GM12801 (cell line): Measurements from ENCODE around the gene ROBO1.

Source experiments
- TF ChIP-seq, protein P1 (sequence below): IDR thresholded peaks from one replicate; pipeline ENCODE4 v1.5.1; 2011; ENCODE audit warnings: control low read depth; ENCODE audit not compliant: insufficient read length; ENCODE audit errors: extremely low read depth

Gene ROBO1

DNA sequence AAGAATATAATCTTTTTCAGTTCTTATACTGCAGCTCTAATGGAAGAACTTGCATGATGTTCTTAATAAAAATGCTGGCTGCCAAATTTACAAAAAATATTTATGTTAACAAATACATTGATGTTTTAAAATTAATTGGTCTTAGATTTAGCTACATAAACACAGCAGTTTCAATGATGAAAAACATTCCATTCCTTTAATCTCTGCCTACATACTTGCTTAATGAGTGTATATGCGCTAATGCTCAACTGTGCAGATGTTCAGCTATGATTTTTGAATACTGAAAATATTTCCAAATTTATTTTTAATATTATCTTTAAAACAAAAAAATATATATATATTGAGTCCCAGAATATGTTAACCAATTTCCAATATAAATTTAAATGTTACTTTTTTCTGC is 867.4 kb downstream of the ROBO1 start:
- TF ChIP-seq, protein P1, sequence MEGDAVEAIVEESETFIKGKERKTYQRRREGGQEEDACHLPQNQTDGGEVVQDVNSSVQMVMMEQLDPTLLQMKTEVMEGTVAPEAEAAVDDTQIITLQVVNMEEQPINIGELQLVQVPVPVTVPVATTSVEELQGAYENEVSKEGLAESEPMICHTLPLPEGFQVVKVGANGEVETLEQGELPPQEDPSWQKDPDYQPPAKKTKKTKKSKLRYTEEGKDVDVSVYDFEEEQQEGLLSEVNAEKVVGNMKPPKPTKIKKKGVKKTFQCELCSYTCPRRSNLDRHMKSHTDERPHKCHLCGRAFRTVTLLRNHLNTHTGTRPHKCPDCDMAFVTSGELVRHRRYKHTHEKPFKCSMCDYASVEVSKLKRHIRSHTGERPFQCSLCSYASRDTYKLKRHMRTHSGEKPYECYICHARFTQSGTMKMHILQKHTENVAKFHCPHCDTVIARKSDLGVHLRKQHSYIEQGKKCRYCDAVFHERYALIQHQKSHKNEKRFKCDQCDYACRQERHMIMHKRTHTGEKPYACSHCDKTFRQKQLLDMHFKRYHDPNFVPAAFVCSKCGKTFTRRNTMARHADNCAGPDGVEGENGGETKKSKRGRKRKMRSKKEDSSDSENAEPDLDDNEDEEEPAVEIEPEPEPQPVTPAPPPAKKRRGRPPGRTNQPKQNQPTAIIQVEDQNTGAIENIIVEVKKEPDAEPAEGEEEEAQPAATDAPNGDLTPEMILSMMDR = no peak

GRCh38 chr3:78895528-78895927 is 872.3 kb downstream of the ROBO1 start:
- TF ChIP-seq, protein P1 = no peak

GRCh38 chr3:78894787-78895186 is 873.0 kb downstream of the ROBO1 start:
- TF ChIP-seq, protein P1 = no peak

DNA sequence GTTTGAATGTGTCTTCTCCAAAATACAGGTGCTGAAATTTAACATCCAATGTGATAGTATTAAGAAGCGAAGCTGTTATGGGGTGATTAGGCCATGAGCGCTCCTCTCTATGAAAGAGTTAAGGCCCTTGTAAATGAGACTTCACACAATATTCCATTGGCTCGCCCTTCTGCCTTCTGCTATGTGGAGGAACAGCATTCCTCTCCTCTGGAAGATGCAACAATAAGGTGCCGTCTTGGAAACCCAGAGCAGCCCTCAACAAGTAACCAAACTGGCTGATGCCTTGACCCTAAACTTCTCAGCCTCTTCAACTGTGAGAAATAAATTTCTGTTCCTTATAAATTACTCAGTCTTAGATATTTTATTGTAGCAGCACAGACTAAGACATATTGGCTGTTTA is 874.6 kb downstream of the ROBO1 start:
- TF ChIP-seq, protein P1 = no peak

DNA sequence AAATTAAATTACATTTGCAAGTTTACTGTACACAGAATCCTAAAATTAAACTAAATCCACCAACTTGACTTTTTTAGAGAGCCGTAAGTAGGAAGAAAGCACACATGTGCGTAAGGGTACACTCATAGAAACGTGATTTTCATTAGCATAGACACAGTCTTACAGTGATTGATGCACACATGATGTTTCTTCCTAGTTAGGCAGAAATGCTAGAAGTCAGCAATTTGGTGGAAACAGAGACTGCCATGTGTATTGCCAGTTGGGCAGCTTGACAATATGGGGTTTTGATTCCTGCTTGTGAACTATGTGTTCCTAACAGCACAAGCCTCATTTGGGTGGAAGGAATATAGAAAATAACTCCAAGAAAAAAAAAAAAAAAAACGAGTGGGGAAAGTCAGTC is 878.5 kb downstream of the ROBO1 start:
- TF ChIP-seq, protein P1 = no peak

DNA sequence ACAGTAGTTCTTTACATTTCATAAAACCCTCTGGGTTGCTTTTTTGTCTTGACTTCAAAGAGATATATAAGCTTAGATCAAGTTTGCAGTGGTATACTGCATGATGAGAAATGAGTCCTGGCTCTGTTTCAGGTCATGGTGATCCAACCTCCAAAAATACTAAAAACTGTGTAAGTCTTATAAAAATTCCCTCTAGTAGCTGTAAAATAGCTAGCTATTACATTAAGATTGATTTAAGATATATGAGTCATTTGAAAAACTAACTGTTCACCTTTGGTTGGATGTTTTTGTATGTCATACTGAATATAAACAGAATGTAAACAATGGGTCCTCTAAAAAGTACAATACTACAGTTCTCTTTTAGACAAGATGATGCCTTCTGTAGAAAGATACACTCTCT is 879.2 kb downstream of the ROBO1 start:
- TF ChIP-seq, protein P1 = no peak

DNA sequence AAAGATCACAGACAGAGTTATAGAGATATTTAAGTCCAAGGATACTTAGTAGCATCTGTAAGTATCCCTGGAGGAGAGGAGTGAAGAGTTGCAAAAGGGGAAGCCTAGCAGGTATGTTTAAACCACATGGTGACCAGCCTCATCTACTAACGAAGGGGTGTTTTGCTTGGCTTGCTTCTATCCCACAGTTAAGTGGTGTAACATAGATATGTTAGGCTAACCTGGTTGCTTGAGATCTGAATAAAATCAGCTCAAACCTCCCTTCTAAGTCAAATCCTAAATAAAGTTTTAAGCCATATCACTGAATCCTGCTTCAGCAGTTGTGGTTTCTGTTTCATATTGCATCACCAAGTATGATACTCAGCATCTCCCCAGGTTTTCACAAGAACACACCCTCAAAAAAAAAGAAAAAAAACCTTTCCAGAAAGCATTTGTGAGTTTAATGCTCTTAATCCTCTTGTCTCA is 880.2 kb downstream of the ROBO1 start:
- TF ChIP-seq, protein P1 = no peak

DNA sequence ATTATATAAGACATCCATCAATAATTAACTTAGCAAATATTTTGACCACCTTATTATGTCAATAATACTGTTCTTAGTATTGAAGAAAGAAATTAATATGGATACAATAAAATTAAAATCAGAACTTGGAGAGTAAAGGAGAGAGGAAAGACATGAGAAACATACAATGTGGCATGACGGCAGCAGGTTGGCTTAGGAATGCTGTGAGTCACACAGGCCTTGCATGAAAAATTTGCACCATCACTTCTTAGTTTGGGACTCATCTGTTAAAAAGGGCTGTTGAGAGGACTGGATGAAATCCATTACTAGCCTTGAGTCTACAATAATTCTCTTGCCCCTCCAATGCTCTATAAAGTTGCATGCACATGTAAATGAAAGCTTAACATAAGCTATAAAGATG is 880.8 kb downstream of the ROBO1 start:
- TF ChIP-seq, protein P1 = no peak
